ENCODE measurements around the gene EIF2AK3. TPM values are rescaled to one million over a fixed set of nuclear protein-coding genes. Genes with fewer than 3 reads are reported as not detected.

EIF2AK3 gene
- total and polyA plus RNA-seq, 7 donors, result 3.0 to 16.6 (median 9.4) TPM

DNA sequence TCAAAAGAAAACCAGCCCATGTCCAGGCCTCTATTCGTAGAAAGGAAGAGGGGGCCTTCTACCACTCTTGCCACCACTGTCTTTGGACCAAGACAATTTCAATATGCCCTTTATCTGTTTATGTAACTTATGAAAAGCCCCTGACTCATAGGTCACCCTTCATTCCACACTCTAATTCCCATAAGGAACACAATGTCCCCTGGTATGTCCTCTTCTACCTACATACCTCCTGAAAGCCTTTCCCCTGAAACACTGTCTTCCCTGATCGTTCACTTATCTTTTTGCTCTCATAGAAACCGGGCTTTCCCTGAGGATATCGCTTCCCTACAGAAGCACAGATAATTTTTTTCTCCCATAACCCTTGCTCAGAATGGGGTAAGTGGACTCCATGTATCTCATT lies 13.3 kb downstream of the EIF2AK3 start:
- Histone ChIP-seq H3K27ac (no peak overlapping the region), H3K4me1 (peaks cover 0 to 15% (median 0%) of the 10 kb centered on the region in 4 donors), H3K27me3 (no peaks in the 10 kb centered on the region), H3K4me3 (no peak overlapping the region), H3K36me3 (no peaks in the 10 kb centered on the region), H3K9me3 (no peaks in the 10 kb centered on the region)
- 95 to 97% methylated on average over 4 of the region's 4 CpGs for WGBS, 2 donors
- no peak for TF ChIP-seq POLR2A (IDR thresholded peaks at IDR 0.05)
- intact Hi-C loops (cut with DNase I), result no loop called here
- no peak for DNase-seq

DNA sequence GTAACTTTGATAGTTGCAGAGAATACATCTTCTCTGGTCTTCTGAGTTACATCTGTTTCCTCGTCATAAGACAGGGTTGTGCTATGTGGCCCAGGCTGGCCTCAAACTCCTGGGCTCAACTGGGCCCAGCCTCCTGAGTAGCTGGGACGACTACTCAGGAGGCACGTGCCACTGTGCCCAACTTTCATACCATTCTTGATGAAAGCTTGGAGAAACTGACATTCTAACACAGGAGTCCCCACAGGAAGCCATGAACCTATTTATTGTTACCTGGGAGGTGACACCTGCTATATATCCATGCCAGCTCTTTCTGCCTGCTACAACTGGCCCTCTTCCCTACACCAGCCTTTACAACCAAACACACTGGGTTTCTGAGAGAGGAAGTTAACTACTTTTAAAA lies 19.1 kb downstream of the EIF2AK3 start:
- Histone ChIP-seq H3K27ac (no peak overlapping the region), H3K27me3 (no peaks in the 10 kb centered on the region), H3K9me3 (no peaks in the 10 kb centered on the region), H3K4me3 (no peak overlapping the region), H3K4me1 (peaks cover 0 to 2% (median 0%) of the 10 kb centered on the region in 4 donors), H3K36me3 (no peaks in the 10 kb centered on the region)
- WGBS, 2 donors, result 80 to 86% methylated on average over 3 of the region's 3 CpGs
- DNase-seq, result no peak
- no peak for TF ChIP-seq POLR2AphosphoS5 (IDR thresholded peaks at IDR 0.05)
- no peak for TF ChIP-seq EP300 (IDR thresholded peaks at IDR 0.05)
- TF ChIP-seq, protein P1, sequence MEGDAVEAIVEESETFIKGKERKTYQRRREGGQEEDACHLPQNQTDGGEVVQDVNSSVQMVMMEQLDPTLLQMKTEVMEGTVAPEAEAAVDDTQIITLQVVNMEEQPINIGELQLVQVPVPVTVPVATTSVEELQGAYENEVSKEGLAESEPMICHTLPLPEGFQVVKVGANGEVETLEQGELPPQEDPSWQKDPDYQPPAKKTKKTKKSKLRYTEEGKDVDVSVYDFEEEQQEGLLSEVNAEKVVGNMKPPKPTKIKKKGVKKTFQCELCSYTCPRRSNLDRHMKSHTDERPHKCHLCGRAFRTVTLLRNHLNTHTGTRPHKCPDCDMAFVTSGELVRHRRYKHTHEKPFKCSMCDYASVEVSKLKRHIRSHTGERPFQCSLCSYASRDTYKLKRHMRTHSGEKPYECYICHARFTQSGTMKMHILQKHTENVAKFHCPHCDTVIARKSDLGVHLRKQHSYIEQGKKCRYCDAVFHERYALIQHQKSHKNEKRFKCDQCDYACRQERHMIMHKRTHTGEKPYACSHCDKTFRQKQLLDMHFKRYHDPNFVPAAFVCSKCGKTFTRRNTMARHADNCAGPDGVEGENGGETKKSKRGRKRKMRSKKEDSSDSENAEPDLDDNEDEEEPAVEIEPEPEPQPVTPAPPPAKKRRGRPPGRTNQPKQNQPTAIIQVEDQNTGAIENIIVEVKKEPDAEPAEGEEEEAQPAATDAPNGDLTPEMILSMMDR (IDR thresholded peaks at IDR 0.05), result no peak
- TF ChIP-seq POLR2A (IDR thresholded peaks at IDR 0.05), result no peak
- intact Hi-C loops (cut with DNase I), result no loop called here

DNA sequence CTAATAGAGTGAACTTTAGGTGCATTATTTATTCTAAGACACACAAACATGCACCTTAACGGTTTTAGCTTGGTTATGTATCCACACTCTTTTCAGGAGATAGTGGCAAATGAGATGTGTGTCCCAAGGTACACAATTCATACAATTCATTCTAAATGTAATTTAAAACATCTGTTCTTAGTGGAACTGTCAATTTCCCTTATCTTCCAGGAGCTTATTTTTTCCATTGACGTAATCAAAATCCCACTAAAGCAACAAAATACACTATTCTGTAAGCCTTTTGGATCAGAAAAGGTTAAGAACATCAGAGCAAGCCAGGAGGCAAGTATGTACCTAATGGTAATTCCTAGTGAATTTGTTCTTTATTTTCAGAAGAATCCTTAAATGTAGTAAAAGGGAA lies 19.8 kb downstream of the EIF2AK3 start:
- H3K27ac ChIP-seq, result no peak overlapping the region
- no peak for DNase-seq
- H3K4me1 ChIP-seq, result peaks cover 0 to 7% (median 0%) of the 10 kb centered on the region in 4 donors
- intact Hi-C loops (cut with DNase I), result no loop called here
- TF ChIP-seq POLR2A (IDR thresholded peaks at IDR 0.05), result no peak
- WGBS, 2 donors, result 78 to 84% methylated on average over 2 of the region's 2 CpGs
- H3K27me3 ChIP-seq, result no peaks in the 10 kb centered on the region
- no peak overlapping the region for H3K4me3 ChIP-seq
- H3K36me3 ChIP-seq, result no peaks in the 10 kb centered on the region
- no peaks in the 10 kb centered on the region for H3K9me3 ChIP-seq

DNA sequence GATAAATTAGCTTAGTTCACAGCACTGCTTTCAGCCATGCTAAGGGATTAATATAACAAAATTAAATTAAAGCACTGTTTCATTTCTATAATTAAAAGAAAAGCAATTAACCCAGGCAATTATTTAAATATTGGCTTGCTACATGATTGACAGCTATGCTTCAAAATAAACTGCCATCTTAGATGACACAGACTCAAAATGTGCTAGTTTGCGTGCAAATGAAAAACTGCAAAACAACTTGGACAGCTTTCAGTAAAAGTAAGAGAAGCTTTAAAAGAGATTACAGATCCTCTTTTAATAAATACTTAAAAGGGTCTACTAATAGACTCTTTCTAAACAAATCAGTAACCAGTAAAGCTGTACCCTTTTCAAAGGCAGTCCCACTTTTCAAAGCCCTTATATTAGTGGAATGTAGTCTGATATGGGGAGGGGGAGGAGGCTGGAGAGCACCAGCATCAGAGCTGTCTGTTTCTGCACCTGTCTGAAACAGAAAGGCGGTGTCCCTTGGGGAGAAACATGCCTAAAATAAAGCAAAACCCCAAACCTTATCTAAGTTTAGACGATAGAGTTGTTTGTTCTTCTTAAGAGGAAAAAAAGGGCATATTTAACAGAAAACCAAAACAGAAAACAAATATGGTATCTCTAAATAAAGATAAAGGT lies 20.8 kb downstream of the EIF2AK3 start:
- Histone ChIP-seq H3K27me3 (no peaks in the 10 kb centered on the region), H3K9me3 (no peaks in the 10 kb centered on the region), H3K27ac (no peak overlapping the region), H3K4me1 (peaks cover 0 to 7% (median under 1%) of the 10 kb centered on the region in 4 donors), H3K36me3 (no peaks in the 10 kb centered on the region), H3K4me3 (no peak overlapping the region)
- no peak for TF ChIP-seq EP300 (IDR thresholded peaks at IDR 0.05)
- no peak for TF ChIP-seq POLR2AphosphoS5 (IDR thresholded peaks at IDR 0.05)
- no peak for TF ChIP-seq POLR2A (IDR thresholded peaks at IDR 0.05)
- TF ChIP-seq, protein P1 (IDR thresholded peaks at IDR 0.05), result no peak
- intact Hi-C loops (cut with DNase I), result no loop called here
- DNase-seq, result no peak
- WGBS, 2 donors, result 63 to 70% methylated on average over 3 of the region's 3 CpGs

DNA sequence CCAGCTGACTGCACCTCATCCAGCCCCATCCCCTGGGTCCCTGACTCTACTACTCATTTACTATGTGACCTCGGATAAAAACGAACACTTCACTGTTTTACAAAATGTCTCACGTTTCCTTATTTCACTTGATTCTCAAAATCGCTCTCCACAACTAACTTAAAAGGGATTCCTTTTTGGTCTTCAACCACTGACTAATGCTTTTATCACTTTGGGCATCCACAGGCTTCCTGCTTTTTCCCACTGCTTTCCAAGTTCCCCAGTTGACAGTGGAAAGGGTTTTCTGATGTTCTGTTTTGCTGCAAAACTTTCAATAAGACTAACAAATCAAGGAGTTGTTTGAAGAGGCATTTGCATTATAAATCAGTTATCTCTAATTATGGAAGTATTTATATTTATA lies 24.1 kb downstream of the EIF2AK3 start:
- H3K4me1 ChIP-seq, result peaks cover 0 to 32% (median 13%) of the 10 kb centered on the region in 4 donors
- 93 to 95% methylated on average over 4 of the region's 4 CpGs for WGBS, 2 donors
- intact Hi-C loops (cut with DNase I), result no loop called here
- no peaks in the 10 kb centered on the region for H3K27me3 ChIP-seq
- no peak overlapping the region for H3K4me3 ChIP-seq
- no peak for TF ChIP-seq POLR2AphosphoS5 (IDR thresholded peaks at IDR 0.05)
- no peak for TF ChIP-seq POLR2A (IDR thresholded peaks at IDR 0.05)
- TF ChIP-seq, protein P1 (IDR thresholded peaks at IDR 0.05), result no peak
- TF ChIP-seq EP300 (IDR thresholded peaks at IDR 0.05), result no peak
- H3K27ac ChIP-seq, result no peak overlapping the region
- DNase-seq, result no peak
- H3K36me3 ChIP-seq, result no peaks in the 10 kb centered on the region
- no peaks in the 10 kb centered on the region for H3K9me3 ChIP-seq

DNA sequence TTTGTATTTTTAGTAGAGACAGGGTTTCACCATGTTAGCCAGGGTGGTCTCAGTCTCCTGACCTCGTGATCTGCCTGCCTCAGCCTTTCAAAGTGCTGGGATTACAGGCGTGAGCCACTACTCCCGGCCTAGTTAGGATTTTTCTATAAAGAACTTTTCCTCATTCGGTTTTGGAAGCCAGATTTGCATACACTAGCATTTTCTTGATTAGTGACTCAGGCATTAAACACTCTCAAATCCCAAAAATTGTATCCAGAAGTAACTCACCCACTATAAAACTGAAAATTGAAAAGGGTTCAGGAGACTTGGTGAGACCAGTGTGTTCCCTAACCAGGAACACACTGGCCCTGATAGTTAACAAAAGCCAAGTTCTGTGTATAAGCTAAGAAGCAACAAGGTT lies 25.2 kb downstream of the EIF2AK3 start:
- DNase-seq, result no peak
- Histone ChIP-seq H3K27ac (no peak overlapping the region), H3K9me3 (no peaks in the 10 kb centered on the region), H3K27me3 (no peaks in the 10 kb centered on the region), H3K36me3 (no peaks in the 10 kb centered on the region), H3K4me1 (peaks cover 0 to 32% (median 13%) of the 10 kb centered on the region in 4 donors), H3K4me3 (no peak overlapping the region)
- intact Hi-C loops (cut with DNase I), result no loop called here
- TF ChIP-seq EP300 (IDR thresholded peaks at IDR 0.05), result no peak
- TF ChIP-seq POLR2AphosphoS5 (IDR thresholded peaks at IDR 0.05), result no peak
- TF ChIP-seq, protein P1 (IDR thresholded peaks at IDR 0.05), result no peak
- TF ChIP-seq POLR2A (IDR thresholded peaks at IDR 0.05), result no peak
- 89 to 90% methylated on average over 4 of the region's 4 CpGs for WGBS, 2 donors

Data from sigmoid colon (tissue), 7 donors.